K562 (cell line): Measurements from ENCODE around the gene THOC7. TPM values are rescaled to one million over a fixed set of nuclear protein-coding genes. Genes with fewer than 3 reads are reported as not detected.

Source experiments
- BCL6 ChIP-seq: fragments of 250-450 bp; sonication (Bioruptor Pico); IDR thresholded peaks from 2 replicates; pipeline ENCODE4 v1.4.0; 2020
- CREM ChIP-seq: IDR thresholded peaks from 2 replicates; pipeline ENCODE4 v1.6.1; 2014; ENCODE audit warnings: antibody characterized with exemption, low read depth
- ERF ChIP-seq: fragments of 450-650 bp; formaldehyde crosslinking; IDR thresholded peaks from 2 replicates; pipeline ENCODE4 v1.4.0; 2020; ENCODE audit warnings: mild to moderate bottlenecking, mixed read lengths
- FIP1L1 ChIP-seq: fragments of 200-400 bp; formaldehyde crosslinking; IDR thresholded peaks from 2 replicates; pipeline ENCODE4 v1.6.1; 2018; ENCODE audit warnings: mild to moderate bottlenecking, low read depth, low read length; ENCODE audit not compliant: poor library complexity, severe bottlenecking
- GABPA ChIP-seq: fragments of 200-800 bp; sonication (Bioruptor generic); conservative IDR thresholded peaks from 2 replicates; pipeline ENCODE4 v1.6.1; 2016; ENCODE audit warnings: low read depth, missing genetic modification characterization, missing compliant biosample characterization
- GABPB1 ChIP-seq: sonication (generic); formaldehyde crosslinking; IDR thresholded peaks from 2 replicates; pipeline ENCODE4 v1.8.0; 2022; ENCODE audit warnings: mild to moderate bottlenecking, missing genetic modification reagents
- HMG20B ChIP-seq: fragments of 250-450 bp; sonication (Bioruptor Pico); IDR thresholded peaks from 2 replicates; pipeline ENCODE4 v1.5.0; 2021; ENCODE audit warnings: mild to moderate bottlenecking
- ILF3 ChIP-seq: fragments of 450-650 bp; IDR thresholded peaks from 2 replicates; pipeline ENCODE4 v1.6.1; 2018; ENCODE audit warnings: antibody characterized with exemption, mild to moderate bottlenecking, moderate library complexity, borderline replicate concordance
- JUNB ChIP-seq: fragments of 450-650 bp; formaldehyde crosslinking; conservative IDR thresholded peaks from 2 replicates; pipeline ENCODE4 v1.4.0; 2020; ENCODE audit warnings: mild to moderate bottlenecking
- JUND ChIP-seq, 2 experiments: IDR thresholded peaks; 2 replicates in 1 of 2; 3 replicates in 1 of 2; pipeline ENCODE4 v1.6.1; 2011; ENCODE audit warnings: borderline replicate concordance in 2 of 2, low read depth in 2 of 2, low read length in 2 of 2, improper control_type of control experiment in 1 of 2, missing biosample characterization in 1 of 2, missing genetic modification characterization in 1 of 2, missing genetic modification reagents in 1 of 2
- KLF10 ChIP-seq: fragments of 250-450 bp; sonication (Bioruptor Pico); IDR thresholded peaks from 2 replicates; pipeline ENCODE4 v1.6.1; 2021; ENCODE audit warnings: matching md5 sums
- POLR2G ChIP-seq: fragments of 200-400 bp; formaldehyde crosslinking; IDR thresholded peaks from 2 replicates; pipeline ENCODE4 v1.6.1; 2017; ENCODE audit warnings: low read depth, mild to moderate bottlenecking, antibody characterized with exemption, low read length, moderate library complexity
- SIX5 ChIP-seq, 2 experiments: IDR thresholded peaks; 2 replicates each; pipeline ENCODE4 v1.6.1; 2011; ENCODE audit warnings: low read length in 2 of 2, borderline replicate concordance in 1 of 2, low read depth in 1 of 2, mild to moderate bottlenecking in 1 of 2, moderate library complexity in 1 of 2; ENCODE audit not compliant: insufficient read depth in 1 of 2
- STAT5A ChIP-seq: IDR thresholded peaks from 2 replicates; pipeline ENCODE4 v1.6.1; 2012; ENCODE audit warnings: low read length, inconsistent platforms, borderline replicate concordance
- TEAD2 ChIP-seq: fragments of 450-650 bp; IDR thresholded peaks from 2 replicates; pipeline ENCODE4 v1.6.1; 2016; ENCODE audit warnings: missing genetic modification characterization, control low read depth, missing compliant biosample characterization
- ZNF644 ChIP-seq: fragments of 200-800 bp; sonication (Bioruptor generic); IDR thresholded peaks from 2 replicates; pipeline ENCODE4 v1.6.1; 2016; ENCODE audit warnings: low read depth, missing genetic modification characterization, missing compliant biosample characterization
- polyA plus RNA-seq, 8 experiments: library from polyadenylated mRNA; depleted of rRNA in 4 of 8; stranded (reverse) in 5 of 8; unstranded in 3 of 8; fragments of >200 nt; fragmentation: Nextera tagmentation in 2 of 8; fragmentation: Illumina TruSeq in 1 of 8; extraction: Ambion mirVana in 2 of 8; extraction: Trizol in 1 of 8; gene quantifications; 2 replicates each; pipeline versions ENCODE4 v1.2.1 to v1.2.3, GENCODE V29; 2011 to 2014; ENCODE audit warnings: inconsistent platforms in 1 of 8, missing spikeins in 1 of 8
- total RNA-seq, 7 experiments: library from RNA; depleted of rRNA in 6 of 7; stranded (reverse); fragments of >200 nt in 6 of 7; fragmentation: Illumina TruSeq in 2 of 7; extraction: Trizol in 2 of 7; gene quantifications; 2 replicates each; pipeline versions ENCODE4 v1.2.1 to v1.2.3, GENCODE V29; 2011 to 2021; ENCODE audit warnings: low replicate concordance in 1 of 7
- TF ChIP-seq, protein P1 (sequence below): sonication (generic); IDR thresholded peaks from 2 replicates; pipeline ENCODE4 v1.6.1; 2016
- TF ChIP-seq, protein P2 (sequence below), 2 experiments: IDR thresholded peaks; 2 replicates each; pipeline ENCODE4 v1.6.1; 2011; ENCODE audit warnings: borderline replicate concordance in 1 of 2, control low read depth in 1 of 2, low read depth in 1 of 2, low read length in 1 of 2, mild to moderate bottlenecking in 1 of 2, mixed read lengths in 1 of 2, moderate library complexity in 1 of 2; ENCODE audit not compliant: insufficient read depth in 1 of 2, insufficient read length in 1 of 2, poor library complexity in 1 of 2, severe bottlenecking in 1 of 2; ENCODE audit errors: extremely low read depth in 1 of 2
- TF ChIP-seq, protein P3 (sequence below): fragments of 150-350 bp; IDR thresholded peaks from 2 replicates; pipeline ENCODE4 v1.6.1; 2014; ENCODE audit warnings: low read depth, mild to moderate bottlenecking, low read length, borderline replicate concordance
- TF ChIP-seq, protein P4 (sequence below): sonication (generic); formaldehyde crosslinking; IDR thresholded peaks from 2 replicates; pipeline ENCODE4 v1.8.0; 2022; ENCODE audit warnings: missing genetic modification reagents, mild to moderate bottlenecking, borderline replicate concordance

THOC7 gene
- total and polyA plus RNA-seq, 9 of the 15 experiments (the other 6 are each of a cell fraction or from before 2014, with no cell fraction given) = 56.5 to 129 (median 94.7) TPM

DNA sequence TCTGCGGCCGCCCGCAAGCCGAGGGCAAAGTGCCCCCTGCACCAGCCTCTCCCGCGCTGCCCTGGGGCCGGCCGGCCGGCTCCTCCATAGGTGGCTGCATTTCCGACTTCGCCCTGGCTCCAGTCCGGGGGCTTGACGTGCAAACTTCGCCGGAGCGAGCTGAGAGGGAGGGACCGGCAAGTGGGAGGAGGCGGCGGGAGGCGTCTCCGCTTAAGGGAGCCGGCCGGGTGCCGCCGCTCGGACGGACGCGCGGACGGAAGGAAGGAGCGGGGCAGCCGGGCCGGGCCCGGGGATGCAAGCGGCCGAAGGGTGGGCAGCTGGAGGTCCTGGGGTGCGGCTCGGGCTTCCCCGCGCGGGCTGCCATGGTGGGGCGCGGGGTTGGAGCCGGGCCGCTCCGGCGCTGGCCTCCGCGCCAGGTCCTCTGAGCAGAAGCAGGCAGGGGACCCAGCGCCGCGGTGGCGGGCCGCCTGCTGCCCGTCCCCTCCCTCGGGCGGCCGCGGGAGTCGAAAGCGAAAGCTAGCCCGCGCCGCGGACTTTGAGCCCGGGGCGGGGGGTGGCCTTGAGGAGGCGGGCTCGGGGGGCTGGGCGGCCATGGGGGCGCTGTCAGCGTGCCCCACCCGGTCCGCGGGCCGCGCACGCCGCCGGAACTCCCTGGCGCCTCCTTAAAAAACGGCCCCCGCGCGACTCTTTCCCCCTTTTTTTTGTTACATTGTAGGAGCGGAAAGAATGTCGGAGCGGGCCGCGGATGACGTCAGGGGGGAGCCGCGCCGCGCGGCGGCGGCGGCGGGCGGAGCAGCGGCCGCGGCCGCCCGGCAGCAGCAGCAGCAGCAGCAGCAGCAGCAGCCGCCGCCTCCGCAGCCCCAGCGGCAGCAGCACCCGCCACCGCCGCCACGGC is 48.5 kb upstream of the THOC7 start, which contains the start of gene SCAANT1 (continued):
- TF ChIP-seq ERF (CRISPR knock-in tag) = no peak
- TF ChIP-seq SIX5 (IDR thresholded peaks at IDR 0.05; ENCODE audit: borderline replicate concordance in 1 of 2, insufficient read depth in 1 of 2, low read depth in 1 of 2, low read length in 2 of 2) = no peak
- TF ChIP-seq ILF3 = peak; percentile 45; the same call in 1 of the 2 replicates
- no peak for TF ChIP-seq FIP1L1
- TF ChIP-seq BCL6 (CRISPR knock-in tag) = no peak
- TF ChIP-seq, protein P1, sequence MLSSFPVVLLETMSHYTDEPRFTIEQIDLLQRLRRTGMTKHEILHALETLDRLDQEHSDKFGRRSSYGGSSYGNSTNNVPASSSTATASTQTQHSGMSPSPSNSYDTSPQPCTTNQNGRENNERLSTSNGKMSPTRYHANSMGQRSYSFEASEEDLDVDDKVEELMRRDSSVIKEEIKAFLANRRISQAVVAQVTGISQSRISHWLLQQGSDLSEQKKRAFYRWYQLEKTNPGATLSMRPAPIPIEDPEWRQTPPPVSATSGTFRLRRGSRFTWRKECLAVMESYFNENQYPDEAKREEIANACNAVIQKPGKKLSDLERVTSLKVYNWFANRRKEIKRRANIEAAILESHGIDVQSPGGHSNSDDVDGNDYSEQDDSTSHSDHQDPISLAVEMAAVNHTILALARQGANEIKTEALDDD = no peak
- TF ChIP-seq POLR2G = peak; percentile 84; the same call in 1 of the 2 replicates
- TF ChIP-seq CREM = peak; percentile 82
- no peak for TF ChIP-seq ZNF644 (tag)
- TF ChIP-seq, protein P2, sequence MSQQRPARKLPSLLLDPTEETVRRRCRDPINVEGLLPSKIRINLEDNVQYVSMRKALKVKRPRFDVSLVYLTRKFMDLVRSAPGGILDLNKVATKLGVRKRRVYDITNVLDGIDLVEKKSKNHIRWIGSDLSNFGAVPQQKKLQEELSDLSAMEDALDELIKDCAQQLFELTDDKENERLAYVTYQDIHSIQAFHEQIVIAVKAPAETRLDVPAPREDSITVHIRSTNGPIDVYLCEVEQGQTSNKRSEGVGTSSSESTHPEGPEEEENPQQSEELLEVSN (IDR thresholded peaks at IDR 0.05; ENCODE audit: borderline replicate concordance in 1 of 2, extremely low read depth in 1 of 2, insufficient read depth in 1 of 2, insufficient read length in 1 of 2, low read depth in 1 of 2, low read length in 1 of 2, poor library complexity in 1 of 2, severe bottlenecking in 1 of 2) = peak in 1 of 2 experiments; percentile 63
- TF ChIP-seq GABPA = peak; percentile 82
- TF ChIP-seq, protein P3, sequence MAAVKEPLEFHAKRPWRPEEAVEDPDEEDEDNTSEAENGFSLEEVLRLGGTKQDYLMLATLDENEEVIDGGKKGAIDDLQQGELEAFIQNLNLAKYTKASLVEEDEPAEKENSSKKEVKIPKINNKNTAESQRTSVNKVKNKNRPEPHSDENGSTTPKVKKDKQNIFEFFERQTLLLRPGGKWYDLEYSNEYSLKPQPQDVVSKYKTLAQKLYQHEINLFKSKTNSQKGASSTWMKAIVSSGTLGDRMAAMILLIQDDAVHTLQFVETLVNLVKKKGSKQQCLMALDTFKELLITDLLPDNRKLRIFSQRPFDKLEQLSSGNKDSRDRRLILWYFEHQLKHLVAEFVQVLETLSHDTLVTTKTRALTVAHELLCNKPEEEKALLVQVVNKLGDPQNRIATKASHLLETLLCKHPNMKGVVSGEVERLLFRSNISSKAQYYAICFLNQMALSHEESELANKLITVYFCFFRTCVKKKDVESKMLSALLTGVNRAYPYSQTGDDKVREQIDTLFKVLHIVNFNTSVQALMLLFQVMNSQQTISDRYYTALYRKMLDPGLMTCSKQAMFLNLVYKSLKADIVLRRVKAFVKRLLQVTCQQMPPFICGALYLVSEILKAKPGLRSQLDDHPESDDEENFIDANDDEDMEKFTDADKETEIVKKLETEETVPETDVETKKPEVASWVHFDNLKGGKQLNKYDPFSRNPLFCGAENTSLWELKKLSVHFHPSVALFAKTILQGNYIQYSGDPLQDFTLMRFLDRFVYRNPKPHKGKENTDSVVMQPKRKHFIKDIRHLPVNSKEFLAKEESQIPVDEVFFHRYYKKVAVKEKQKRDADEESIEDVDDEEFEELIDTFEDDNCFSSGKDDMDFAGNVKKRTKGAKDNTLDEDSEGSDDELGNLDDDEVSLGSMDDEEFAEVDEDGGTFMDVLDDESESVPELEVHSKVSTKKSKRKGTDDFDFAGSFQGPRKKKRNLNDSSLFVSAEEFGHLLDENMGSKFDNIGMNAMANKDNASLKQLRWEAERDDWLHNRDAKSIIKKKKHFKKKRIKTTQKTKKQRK = no peak
- no peak for TF ChIP-seq HMG20B (CRISPR knock-in tag)
- peak; percentile 40; the same call in 1 of the 2 replicates for TF ChIP-seq GABPB1
- no peak for TF ChIP-seq KLF10 (CRISPR knock-in tag)
- TF ChIP-seq, protein P4, sequence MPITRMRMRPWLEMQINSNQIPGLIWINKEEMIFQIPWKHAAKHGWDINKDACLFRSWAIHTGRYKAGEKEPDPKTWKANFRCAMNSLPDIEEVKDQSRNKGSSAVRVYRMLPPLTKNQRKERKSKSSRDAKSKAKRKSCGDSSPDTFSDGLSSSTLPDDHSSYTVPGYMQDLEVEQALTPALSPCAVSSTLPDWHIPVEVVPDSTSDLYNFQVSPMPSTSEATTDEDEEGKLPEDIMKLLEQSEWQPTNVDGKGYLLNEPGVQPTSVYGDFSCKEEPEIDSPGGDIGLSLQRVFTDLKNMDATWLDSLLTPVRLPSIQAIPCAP = no peak
- TF ChIP-seq JUNB = no peak
- no peak for TF ChIP-seq STAT5A
- no peak for TF ChIP-seq TEAD2
- peak; percentile 64; the same call in 1 of the 2 replicates for TF ChIP-seq JUND (IDR thresholded peaks at IDR 0.05; ENCODE audit: borderline replicate concordance, low read depth, low read length)
- peak; percentile 18; the same call in 1 of the 3 replicates for TF ChIP-seq JUND (tag; IDR thresholded peaks at IDR 0.05; ENCODE audit: borderline replicate concordance, low read depth, low read length)
